OCI-LY3 (cell line): ENCODE data around the gene CASZ1.

Experiments
- H2AFZ ChIP-seq: fragments of 200-600, 300-600 bp; shearing (Covaris generic); 2 replicates; pipeline ENCODE4 v1.6.0; 2014; ENCODE audit warnings: antibody characterized with exemption, low read depth, low read length
- H3K27ac ChIP-seq: fragments of 200-600, 300-600 bp; sonication (generic); 2 replicates; pipeline ENCODE4 v1.5.1; 2014; ENCODE audit warnings: mild to moderate bottlenecking, low read length, moderate library complexity, mixed read lengths
- H3K27me3 ChIP-seq: fragments of 200-600, 300-600 bp; sonication (generic); 2 replicates; pipeline ENCODE4 v1.6.1; 2014; ENCODE audit warnings: low read depth, low read length, mixed read lengths
- H3K36me3 ChIP-seq: fragments of 200-600, 300-600 bp; sonication (generic); replicated peaks from 2 replicates; pipeline ENCODE3; 2014; ENCODE audit warnings: low read depth, low read length, mixed read lengths
- H3K4me1 ChIP-seq: fragments of 300-600, 200-600 bp; sonication (generic); 2 replicates; pipeline ENCODE4 v1.6.1; 2014; ENCODE audit warnings: low read length, mixed read lengths
- H3K4me2 ChIP-seq: fragments of 200-600, 300-600 bp; sonication (generic); 2 replicates; pipeline ENCODE4 v1.6.1; 2014; ENCODE audit warnings: low read length, mixed read lengths
- H3K4me3 ChIP-seq: fragments of 300-600, 200-600 bp; sonication (generic); 2 replicates; pipeline ENCODE4 v1.5.1; 2014; ENCODE audit warnings: antibody characterized with exemption, mild to moderate bottlenecking, low read length, moderate library complexity
- H3K79me2 ChIP-seq: fragments of 300-600, 200-600 bp; shearing (Covaris generic); 2 replicates; pipeline ENCODE4 v1.6.1; 2014; ENCODE audit warnings: mild to moderate bottlenecking, low read length, mixed read lengths
- H3K9ac ChIP-seq: fragments of 300-600, 200-600 bp; shearing (Covaris generic); 2 replicates; pipeline ENCODE4 v1.6.0; 2014; ENCODE audit warnings: mild to moderate bottlenecking, low read length, moderate library complexity
- H3K9me3 ChIP-seq: fragments of 200-600, 300-600 bp; shearing (Covaris generic); 2 replicates; pipeline ENCODE4 v1.6.1; 2014; ENCODE audit warnings: low read length, mixed read lengths; ENCODE audit not compliant: insufficient read depth
- H4K20me1 ChIP-seq: fragments of 200-600, 300-600 bp; sonication (generic); 2 replicates; pipeline ENCODE4 v1.6.1; 2016; ENCODE audit warnings: low read length, mixed read lengths; ENCODE audit not compliant: insufficient read depth
- CTCF ChIP-seq: fragments of 200-600, 300-600 bp; sonication (generic); IDR thresholded peaks from 2 replicates; pipeline ENCODE4 v1.5.1; 2014; ENCODE audit warnings: antibody characterized with exemption, low read length, low read depth
- EZH2phosphoT487 ChIP-seq: fragments of 200-600 bp; shearing (Covaris generic); IDR thresholded peaks from 2 replicates; pipeline ENCODE4 v1.6.1; 2018; ENCODE audit warnings: antibody characterized with exemption, mixed run types, low read depth

CASZ1 gene

DNA sequence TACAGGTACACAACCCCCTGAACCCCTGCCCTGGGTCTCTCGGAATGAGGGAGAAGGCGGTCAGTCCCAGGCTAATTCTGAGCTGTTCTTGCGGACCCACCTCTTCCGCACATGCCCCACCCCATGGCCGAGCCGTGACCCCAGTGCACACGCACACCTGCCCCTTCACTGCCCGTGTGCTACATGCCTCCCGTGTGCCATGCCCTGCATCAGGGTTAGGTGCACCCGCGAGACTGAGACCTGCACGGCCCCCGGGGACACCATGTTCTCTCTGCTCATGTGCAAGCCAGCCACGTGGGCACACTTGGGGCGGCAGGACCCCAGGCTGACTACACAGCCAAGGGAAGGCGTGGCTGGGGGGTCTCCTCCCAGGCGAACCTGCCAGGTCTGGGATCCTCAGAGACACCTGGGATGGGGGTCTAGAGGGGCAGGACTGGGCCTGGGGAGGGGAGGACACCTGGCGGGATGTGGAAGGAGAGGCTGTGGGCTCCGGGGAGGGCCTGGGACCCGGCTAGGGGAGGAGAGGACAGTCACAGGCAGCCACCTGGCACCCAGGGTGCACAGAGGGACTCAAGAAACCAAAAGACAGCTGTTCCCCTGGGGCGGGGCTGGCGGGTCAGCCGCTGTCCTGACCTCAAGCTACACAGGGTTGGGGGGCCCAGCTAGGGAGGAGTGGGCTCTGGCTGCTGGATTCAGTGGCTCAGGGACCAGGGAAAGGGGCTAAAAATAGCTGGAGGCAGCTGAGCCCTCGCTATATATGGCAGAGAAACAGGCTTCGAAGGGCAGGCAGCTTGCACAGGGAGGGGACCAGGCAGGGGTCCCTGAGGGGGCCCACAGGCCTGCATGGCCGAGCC lies 133.4 kb downstream of the CASZ1 start:
- no peaks in the 10 kb centered on the region for H3K4me1 ChIP-seq
- H3K36me3 ChIP-seq: no peaks in the 10 kb centered on the region
- no peaks in the 10 kb centered on the region for H3K27me3 ChIP-seq
- TF ChIP-seq EZH2phosphoT487: no peak
- no peak for TF ChIP-seq CTCF
- H3K27ac ChIP-seq: no peak overlapping the region
- no peaks in the 10 kb centered on the region for H3K79me2 ChIP-seq
- H3K4me3 ChIP-seq: no peak overlapping the region
- no peaks in the 10 kb centered on the region for H4K20me1 ChIP-seq
- no peak overlapping the region for H3K9ac ChIP-seq
- H3K4me2 ChIP-seq: no peak overlapping the region
- H3K9me3 ChIP-seq: no peaks in the 10 kb centered on the region
- H2AFZ ChIP-seq: no peak overlapping the region

DNA sequence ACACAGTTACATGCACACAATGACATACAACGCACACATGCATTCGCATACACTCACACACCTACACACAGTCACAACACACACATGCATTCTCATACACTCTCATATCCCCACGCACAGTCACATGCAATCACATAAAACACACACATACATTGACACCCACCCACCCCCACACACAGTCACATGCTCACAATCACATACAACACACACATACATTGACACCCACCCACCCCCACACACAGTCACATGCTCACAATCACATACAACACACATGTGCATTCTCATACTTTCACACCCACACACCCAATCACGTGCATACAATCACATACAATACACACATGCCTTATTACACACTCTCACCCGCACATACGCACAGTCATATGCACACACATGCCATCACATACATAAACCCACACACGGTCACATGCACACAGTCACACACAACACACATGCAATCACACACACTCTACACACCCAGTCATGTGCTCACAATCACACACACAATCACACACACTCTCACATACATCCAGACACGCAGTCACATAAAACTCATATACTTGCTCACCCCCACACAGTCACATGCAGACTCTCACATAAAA lies 134.3 kb downstream of the CASZ1 start:
- TF ChIP-seq CTCF (no peak), EZH2phosphoT487 (no peak)
- Histone ChIP-seq H3K36me3 (no peaks in the 10 kb centered on the region), H3K4me3 (no peak overlapping the region), H3K27ac (no peak overlapping the region), H3K9me3 (no peaks in the 10 kb centered on the region), H2AFZ (no peak overlapping the region), H3K27me3 (no peaks in the 10 kb centered on the region), H3K79me2 (no peaks in the 10 kb centered on the region), H3K9ac (no peak overlapping the region), H4K20me1 (no peaks in the 10 kb centered on the region), H3K4me1 (no peaks in the 10 kb centered on the region), H3K4me2 (no peak overlapping the region)

GRCh38 chr1:10661453-10661852 lies 135.0 kb downstream of the CASZ1 start:
- Histone ChIP-seq H3K4me3 (no peak overlapping the region), H3K9me3 (no peaks in the 10 kb centered on the region), H3K4me1 (no peaks in the 10 kb centered on the region), H3K36me3 (no peaks in the 10 kb centered on the region), H3K79me2 (no peaks in the 10 kb centered on the region), H4K20me1 (no peaks in the 10 kb centered on the region), H3K27ac (no peak overlapping the region), H2AFZ (no peak overlapping the region), H3K27me3 (no peaks in the 10 kb centered on the region), H3K4me2 (no peak overlapping the region), H3K9ac (no peak overlapping the region)
- no peak for TF ChIP-seq EZH2phosphoT487
- no peak for TF ChIP-seq CTCF

GRCh38 chr1:10659646-10660540 lies 136.6 kb downstream of the CASZ1 start:
- no peaks in the 10 kb centered on the region for H4K20me1 ChIP-seq
- no peaks in the 10 kb centered on the region for H3K4me1 ChIP-seq
- H3K79me2 ChIP-seq: no peaks in the 10 kb centered on the region
- H2AFZ ChIP-seq: no peak overlapping the region
- H3K9ac ChIP-seq: no peak overlapping the region
- H3K36me3 ChIP-seq: no peaks in the 10 kb centered on the region
- H3K27ac ChIP-seq: no peak overlapping the region
- H3K9me3 ChIP-seq: no peaks in the 10 kb centered on the region
- TF ChIP-seq EZH2phosphoT487 (no peak), CTCF (no peak)
- no peaks in the 10 kb centered on the region for H3K27me3 ChIP-seq
- no peak overlapping the region for H3K4me3 ChIP-seq
- H3K4me2 ChIP-seq: no peak overlapping the region
